ENCODE data around the gene HFM1.

DNA sequence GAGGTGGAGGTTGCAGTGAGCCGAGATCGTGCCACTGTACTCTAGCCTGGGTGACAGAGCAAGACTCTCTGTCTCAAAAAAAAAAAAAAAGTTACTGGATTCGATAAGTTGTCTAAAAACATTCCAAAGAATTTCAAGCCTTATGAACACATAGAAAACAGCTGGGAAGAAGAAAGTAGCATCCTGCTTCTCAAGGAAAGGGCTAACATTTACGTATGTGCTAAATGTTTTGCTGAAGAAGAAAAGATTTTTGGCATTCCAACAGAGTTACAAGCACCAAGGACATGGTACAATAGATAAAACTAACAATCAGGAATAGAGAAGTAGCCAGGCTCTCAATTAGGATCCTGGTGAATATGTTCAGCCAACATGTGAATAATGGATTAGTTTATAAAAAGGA, 69.8 kb downstream of the HFM1 start:
- TF ChIP-seq, protein P1, sequence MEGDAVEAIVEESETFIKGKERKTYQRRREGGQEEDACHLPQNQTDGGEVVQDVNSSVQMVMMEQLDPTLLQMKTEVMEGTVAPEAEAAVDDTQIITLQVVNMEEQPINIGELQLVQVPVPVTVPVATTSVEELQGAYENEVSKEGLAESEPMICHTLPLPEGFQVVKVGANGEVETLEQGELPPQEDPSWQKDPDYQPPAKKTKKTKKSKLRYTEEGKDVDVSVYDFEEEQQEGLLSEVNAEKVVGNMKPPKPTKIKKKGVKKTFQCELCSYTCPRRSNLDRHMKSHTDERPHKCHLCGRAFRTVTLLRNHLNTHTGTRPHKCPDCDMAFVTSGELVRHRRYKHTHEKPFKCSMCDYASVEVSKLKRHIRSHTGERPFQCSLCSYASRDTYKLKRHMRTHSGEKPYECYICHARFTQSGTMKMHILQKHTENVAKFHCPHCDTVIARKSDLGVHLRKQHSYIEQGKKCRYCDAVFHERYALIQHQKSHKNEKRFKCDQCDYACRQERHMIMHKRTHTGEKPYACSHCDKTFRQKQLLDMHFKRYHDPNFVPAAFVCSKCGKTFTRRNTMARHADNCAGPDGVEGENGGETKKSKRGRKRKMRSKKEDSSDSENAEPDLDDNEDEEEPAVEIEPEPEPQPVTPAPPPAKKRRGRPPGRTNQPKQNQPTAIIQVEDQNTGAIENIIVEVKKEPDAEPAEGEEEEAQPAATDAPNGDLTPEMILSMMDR (conservative IDR thresholded peaks at IDR 0.05; ENCODE audit: low read length) = no peak
- no peak for TF ChIP-seq EZH2phosphoT487 (IDR thresholded peaks at IDR 0.05; ENCODE audit: borderline replicate concordance, low read depth, low read length)

All from OCI-LY7 (cell line).